NCI-H774 (cell line): ENCODE data around the gene KRTAP23-1.

Source experiments
- DNase-seq: peaks from one replicate; lab custom pipeline; 2025; lab: John Stamatoyannopoulos, UW

Gene KRTAP23-1

GRCh38 chr21:30348506-30348905 is at the start of gene KRTAP23-1:
Gene KRTAP23-1, minus strand, starts transcription at chr21:30348606. Its CDS starts 0 bp downstream, at chr21:30348606.
- DNase-seq = no peak

GRCh38 chr21:30395731-30396130 is 47.3 kb upstream of the KRTAP23-1 start, which contains the start of gene KRTAP13-1:
Gene KRTAP13-1, plus strand, starts transcription at chr21:30396031. Its CDS starts 56 bp downstream, at chr21:30396087.
- DNase-seq = no peak

- DNase-seq = no peak
Measured at GRCh38 chr21:30391492-30392025, 43.2 kb upstream of the KRTAP23-1 start.

GRCh38 chr21:30382201-30382600 is 33.8 kb upstream of the KRTAP23-1 start:
- DNase-seq = no peak

- DNase-seq = no peak
Measured at GRCh38 chr21:30372139-30372770, 23.8 kb upstream of the KRTAP23-1 start, which contains the start of gene KRTAP13-2. Gene KRTAP13-2, minus strand, starts transcription at chr21:30372271. Its CDS starts 58 bp downstream, at chr21:30372213.

GRCh38 chr21:30355906-30356305 is 7.5 kb upstream of the KRTAP23-1 start:
- DNase-seq = no peak

- no peak for DNase-seq
Measured at GRCh38 chr21:30354308-30355005, 6.1 kb upstream of the KRTAP23-1 start.

- no peak for DNase-seq
Measured at GRCh38 chr21:30351534-30351933, 3.1 kb upstream of the KRTAP23-1 start.

GRCh38 chr21:30349572-30349971 is 1.2 kb upstream of the KRTAP23-1 start:
- DNase-seq = no peak

GRCh38 chr21:30345014-30345413 is 3.4 kb downstream of the KRTAP23-1 start:
- DNase-seq = no peak

- no peak for DNase-seq
Measured at GRCh38 chr21:30340714-30341573, 7.5 kb downstream of the KRTAP23-1 start.

GRCh38 chr21:30338717-30339116 is 9.7 kb downstream of the KRTAP23-1 start:
- no peak for DNase-seq

GRCh38 chr21:30337772-30338171 is 10.6 kb downstream of the KRTAP23-1 start:
- DNase-seq = no peak

- DNase-seq = no peak
Measured at GRCh38 chr21:30337276-30337744, 11.1 kb downstream of the KRTAP23-1 start, which contains the start of gene KRTAP27-1. Gene KRTAP27-1, minus strand, starts transcription at chr21:30337694. Its CDS starts 26 bp downstream, at chr21:30337668.

- no peak for DNase-seq
Measured at GRCh38 chr21:30336596-30336995, 11.8 kb downstream of the KRTAP23-1 start.

GRCh38 chr21:30333736-30334135 is 14.7 kb downstream of the KRTAP23-1 start:
- DNase-seq = no peak

- DNase-seq = no peak
Measured at GRCh38 chr21:30332681-30333080, 15.7 kb downstream of the KRTAP23-1 start.

- DNase-seq = no peak
Measured at GRCh38 chr21:30329203-30329875, 19.1 kb downstream of the KRTAP23-1 start.

- DNase-seq = no peak
Measured at GRCh38 chr21:30326390-30326789, 22.0 kb downstream of the KRTAP23-1 start.

- no peak for DNase-seq
Measured at GRCh38 chr21:30320215-30320614, 28.2 kb downstream of the KRTAP23-1 start, which contains the start of gene KRTAP26-1. Gene KRTAP26-1, minus strand, starts transcription at chr21:30320315. Its CDS starts 280 bp downstream, at chr21:30320035.

- no peak for DNase-seq
Measured at GRCh38 chr21:30315701-30316100, 32.7 kb downstream of the KRTAP23-1 start.
